Left renal cortex interstitium (tissue), 4 donors: Measurements from ENCODE around the gene CDC5L. TPM values are rescaled to one million over a fixed set of nuclear protein-coding genes. Genes with fewer than 3 reads are reported as not detected.

Experiments used
- DNase-seq, 4 donors: peaks; one replicate each; pipeline ENCODE4 v3.0.0-alpha.2; 2013; ENCODE audit warnings: low read depth in 4 of 4, low spot score in 2 of 4, missing footprints in 1 of 4
- polyA plus RNA-seq, 4 donors: library from polyadenylated mRNA; unstranded; fragments of 120-200 nt; gene quantifications; one replicate each; pipeline ENCODE4 v1.2.1, GENCODE V29; 2013; ENCODE audit not compliant: insufficient read length in 4 of 4

Gene CDC5L
- polyA plus RNA-seq, 4 donors: 36.6 to 45.0 (median 40.7) TPM

GRCh38 chr6:44472250-44472945 lies 84.9 kb downstream of the CDC5L start:
- no peak for DNase-seq

GRCh38 chr6:44473393-44474189 lies 86.1 kb downstream of the CDC5L start:
- no peak for DNase-seq

- no peak for DNase-seq
Measured at GRCh38 chr6:44474190-44474631, 86.7 kb downstream of the CDC5L start.

- no peak for DNase-seq
Measured at GRCh38 chr6:44474643-44475042, 87.1 kb downstream of the CDC5L start.

GRCh38 chr6:44475417-44475778 lies 87.9 kb downstream of the CDC5L start:
- DNase-seq: no peak

GRCh38 chr6:44475779-44476434 lies 88.4 kb downstream of the CDC5L start:
- DNase-seq: peak in 3 of 4 donors; percentile 47 to 78 (median 77)

GRCh38 chr6:44476849-44477248 lies 89.3 kb downstream of the CDC5L start:
- DNase-seq: no peak

GRCh38 chr6:44477293-44477894 lies 89.9 kb downstream of the CDC5L start:
- DNase-seq: no peak

GRCh38 chr6:44478158-44478557 lies 90.7 kb downstream of the CDC5L start:
- no peak for DNase-seq

- no peak for DNase-seq
Measured at GRCh38 chr6:44478591-44479254, 91.2 kb downstream of the CDC5L start.

DNA sequence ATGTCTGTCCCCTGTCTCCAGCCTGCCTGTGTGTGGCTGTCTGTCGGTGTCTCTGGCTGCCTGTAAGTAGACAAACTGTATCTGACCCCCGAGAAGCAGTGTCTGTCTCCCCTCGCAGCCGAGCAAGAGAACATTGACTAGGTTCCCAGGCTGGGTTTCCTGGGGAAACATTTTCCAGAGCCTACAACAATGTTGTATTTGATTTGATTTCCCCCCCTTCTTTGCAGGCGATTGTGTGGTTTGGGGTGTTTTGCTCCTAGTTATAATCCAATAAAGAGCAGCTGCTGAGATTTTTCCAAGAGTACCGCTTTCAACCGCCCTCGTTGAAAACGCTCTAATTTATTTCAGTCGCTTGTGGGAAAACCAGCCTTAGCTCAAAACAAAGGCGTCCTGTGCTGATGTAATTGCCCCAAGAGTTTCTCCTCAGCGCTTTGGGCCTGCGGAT lies 92.6 kb downstream of the CDC5L start:
- no peak for DNase-seq

GRCh38 chr6:44481056-44481455 lies 93.5 kb downstream of the CDC5L start:
- DNase-seq: no peak

DNA sequence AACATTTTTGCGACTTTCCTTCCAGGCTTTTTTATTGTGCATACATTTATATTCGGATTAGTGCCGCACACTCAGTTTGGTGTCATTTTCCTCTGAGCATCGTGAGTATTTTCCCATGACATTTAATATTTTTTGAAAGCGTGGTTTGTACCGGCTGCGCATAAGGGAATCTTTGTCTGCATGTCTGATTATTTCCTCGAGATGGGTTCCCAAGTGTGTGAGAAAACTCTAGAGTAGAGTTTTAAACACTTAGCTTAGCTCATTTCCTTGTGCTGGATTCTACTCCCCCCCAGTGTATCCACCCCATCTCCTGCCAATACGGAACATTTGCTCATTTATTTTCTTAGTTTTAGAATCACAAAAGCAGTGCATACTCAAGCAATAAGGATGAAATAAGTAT lies 94.3 kb downstream of the CDC5L start:
- no peak for DNase-seq

DNA sequence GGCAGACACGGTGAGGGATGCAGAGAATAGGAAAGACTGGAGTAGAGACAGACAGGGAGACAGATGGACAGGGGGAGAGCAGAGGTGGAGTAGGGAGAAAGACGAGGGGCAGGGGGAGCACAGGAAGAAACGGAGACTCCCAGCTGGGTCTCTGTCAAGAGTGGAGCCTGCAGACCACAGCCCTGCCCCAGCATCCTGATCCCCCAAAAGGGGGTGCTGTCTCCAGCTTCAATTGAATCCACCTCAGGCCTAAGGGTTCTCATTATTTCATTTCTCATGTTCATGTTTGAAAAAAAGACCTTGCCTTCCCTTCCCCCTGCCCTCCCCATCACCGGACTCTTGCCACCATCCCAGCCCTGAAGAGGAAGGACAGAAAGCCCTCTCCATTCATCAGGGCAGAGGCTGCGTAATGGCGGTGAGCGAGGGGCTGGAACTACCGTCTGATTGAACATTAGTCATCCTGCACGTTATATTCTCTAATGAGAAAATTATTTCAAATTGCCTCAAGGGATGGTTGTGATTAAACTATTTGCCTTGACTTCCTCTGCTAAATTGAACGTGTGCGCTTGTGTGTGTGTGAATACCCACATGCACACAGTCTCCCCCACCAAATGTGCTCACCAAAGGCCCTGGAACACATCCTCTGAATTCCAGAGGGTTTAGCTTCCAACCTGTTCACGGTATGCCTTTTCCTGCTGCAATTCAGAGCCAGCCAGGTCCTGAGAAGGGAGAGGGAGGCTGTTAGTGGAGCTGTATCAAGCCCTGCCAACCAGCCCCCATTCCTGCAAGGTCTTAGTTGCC lies 98.3 kb downstream of the CDC5L start:
- DNase-seq: no peak

DNA sequence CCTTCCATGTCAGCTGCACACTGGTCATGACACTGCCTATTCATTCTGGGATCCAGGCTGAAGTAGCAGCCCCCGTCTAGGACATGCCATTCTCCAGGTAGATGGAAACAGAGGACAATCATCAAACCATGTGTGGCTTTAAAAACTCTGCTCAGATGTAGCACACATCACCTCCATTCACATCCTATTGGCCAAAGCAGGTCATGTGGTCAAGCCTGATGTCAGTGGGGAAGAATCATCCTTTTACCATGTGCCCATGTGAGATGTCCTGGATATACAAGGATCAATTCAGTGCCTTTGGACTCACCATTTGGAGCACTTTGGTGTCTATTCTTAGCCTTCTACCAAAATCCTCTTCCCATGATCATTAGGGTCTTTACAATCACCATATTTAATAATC lies 99.5 kb downstream of the CDC5L start:
- no peak for DNase-seq

GRCh38 chr6:44487586-44487985 lies 100.1 kb downstream of the CDC5L start:
- no peak for DNase-seq

DNA sequence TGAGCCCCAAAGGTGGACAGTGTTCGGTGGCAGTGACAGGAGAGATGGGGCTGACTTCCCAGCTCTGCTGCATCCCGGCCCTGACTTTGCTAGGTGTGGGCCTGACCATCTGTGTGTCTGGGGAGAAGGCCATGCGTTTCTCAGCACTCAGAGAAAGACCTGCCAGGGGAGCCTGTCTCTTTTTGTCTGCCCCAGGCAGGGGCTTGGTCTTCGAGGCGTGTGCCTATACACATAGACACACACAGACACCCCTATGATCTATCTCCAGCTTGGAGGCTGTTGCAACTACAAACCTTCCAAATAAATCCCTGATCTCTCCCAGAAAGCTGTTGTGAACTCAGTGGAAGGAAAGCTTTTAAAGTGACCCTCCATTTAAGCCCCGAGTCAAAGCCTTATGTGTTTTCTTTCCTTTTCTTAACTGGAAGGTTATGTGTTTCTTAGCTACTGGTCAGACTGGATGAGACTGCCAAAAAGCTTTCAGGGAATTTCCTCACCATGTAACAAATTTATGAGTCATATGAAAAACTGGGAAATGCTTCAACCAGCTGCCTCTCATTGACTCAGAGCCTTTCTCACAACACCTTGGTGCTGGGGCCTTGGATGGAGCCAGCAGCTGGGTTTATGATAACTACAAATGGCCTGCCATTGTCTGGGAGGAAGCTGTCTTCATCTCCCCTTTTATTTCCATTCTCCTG lies 102.6 kb downstream of the CDC5L start:
- DNase-seq: peak in 1 of 4 donors; percentile 56

DNA sequence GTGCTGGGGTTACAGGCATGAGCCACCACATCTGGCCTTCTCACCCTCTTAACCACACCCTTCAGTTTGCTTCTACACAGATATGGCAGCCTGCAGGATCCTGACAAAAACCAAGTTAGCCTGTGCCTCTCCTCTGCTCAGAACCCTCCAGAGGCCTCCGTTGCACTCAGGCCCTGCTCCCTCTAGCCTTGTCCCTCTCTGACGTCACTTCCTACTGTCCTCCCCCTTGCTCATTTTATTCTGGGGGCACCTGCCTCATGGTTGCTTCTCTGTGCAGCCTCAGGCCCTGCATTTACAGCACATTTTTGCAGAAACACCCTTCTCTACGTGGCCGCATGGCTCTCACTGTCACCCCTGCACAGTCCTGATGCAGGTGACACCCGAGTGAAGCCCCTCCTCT lies 105.6 kb downstream of the CDC5L start:
- no peak for DNase-seq

GRCh38 chr6:44493593-44493992 lies 106.1 kb downstream of the CDC5L start:
- DNase-seq: no peak
